Cardiac muscle cell (in vitro differentiated cells and primary cell): Measurements from ENCODE around the gene SAMD4A. TPM values are rescaled to one million over a fixed set of nuclear protein-coding genes. Genes with fewer than 3 reads are reported as not detected.
A peak's percentile ranks its signal among the peaks of the same experiment; 100 is the strongest.

Experiments used
- DNase-seq, 2 donors: peaks; one replicate each; pipeline versions ENCODE4 v3.0.0 to v3.0.0-alpha.2; 2010 to 2017; ENCODE audit warnings: low read depth in 1 of 2, low spot score in 1 of 2
- H3K27ac ChIP-seq: fragments of 200-600 bp; sonication (generic); 2 replicates; pipeline ENCODE4 v1.5.1; 2016
- H3K27me3 ChIP-seq: fragments of 200-600 bp; sonication (generic); 2 replicates; pipeline ENCODE4 v1.6.0; 2016; ENCODE audit warnings: control low read depth
- H3K36me3 ChIP-seq: fragments of 200-600 bp; sonication (generic); 2 replicates; pipeline ENCODE4 v1.5.1; 2016; ENCODE audit warnings: control low read depth
- H3K4me1 ChIP-seq: fragments of 200-600 bp; sonication (generic); 2 replicates; pipeline ENCODE4 v1.8.1; 2017; ENCODE audit warnings: low read depth, mild to moderate bottlenecking, mixed run types
- H3K4me3 ChIP-seq: fragments of 200-600 bp; sonication (generic); 2 replicates; pipeline ENCODE4 v1.5.1; 2016; ENCODE audit warnings: mild to moderate bottlenecking
- H3K9me3 ChIP-seq: fragments of 200-600 bp; sonication (generic); 2 replicates; pipeline ENCODE4 v1.5.1; 2017; ENCODE audit warnings: low read depth, mild to moderate bottlenecking, control low read depth
- CTCF ChIP-seq: IDR thresholded peaks from 2 replicates; pipeline ENCODE4 v1.5.1; 2012; ENCODE audit warnings: low read depth, mild to moderate bottlenecking, low read length
- polyA plus RNA-seq: library from polyadenylated mRNA; unstranded; fragments of >200 nt; fragmentation: Nextera tagmentation; extraction: Ambion mirVana; gene quantifications from 2 replicates; pipeline ENCODE4 v1.2.1, GENCODE V29; 2016
- total RNA-seq: library from RNA; depleted of rRNA; stranded (reverse); fragments of >200 nt; gene quantifications from 2 replicates; pipeline ENCODE4 v1.2.3, GENCODE V29; 2016

SAMD4A gene
- total and polyA plus RNA-seq, 2 experiments from 2014 or later = 14.4 to 60.4 TPM

GRCh38 chr14:54685286-54685845, 118.4 kb downstream of the SAMD4A start:
- no peak for TF ChIP-seq CTCF
- Histone ChIP-seq H3K9me3 (no peaks in the 10 kb centered on the region), H3K27me3 (no peaks in the 10 kb centered on the region), H3K4me1 (peaks cover 40% of the 10 kb centered on the region), H3K27ac (no peak overlapping the region), H3K36me3 (no peaks in the 10 kb centered on the region), H3K4me3 (no peak overlapping the region)
- peak in 1 of 2 donors; percentile 38 for DNase-seq

GRCh38 chr14:54686219-54686870, 119.4 kb downstream of the SAMD4A start:
- TF ChIP-seq CTCF = no peak
- Histone ChIP-seq H3K9me3 (no peaks in the 10 kb centered on the region), H3K4me1 (peaks cover 44% of the 10 kb centered on the region), H3K27ac (no peak overlapping the region), H3K27me3 (no peaks in the 10 kb centered on the region), H3K4me3 (no peak overlapping the region), H3K36me3 (no peaks in the 10 kb centered on the region)
- peak in 1 of 2 donors; percentile 87 for DNase-seq

- H3K9me3 ChIP-seq = no peaks in the 10 kb centered on the region
- no peak overlapping the region for H3K4me3 ChIP-seq
- H3K27ac ChIP-seq = no peak overlapping the region
- no peak for TF ChIP-seq CTCF
- peak in 1 of 2 donors; percentile 17 for DNase-seq
- peaks cover 38% of the 10 kb centered on the region for H3K4me1 ChIP-seq
- no peaks in the 10 kb centered on the region for H3K27me3 ChIP-seq
- H3K36me3 ChIP-seq = no peaks in the 10 kb centered on the region
Measured at GRCh38 chr14:54686871-54687749, 120.2 kb downstream of the SAMD4A start.

GRCh38 chr14:54687750-54688119, 120.8 kb downstream of the SAMD4A start:
- Histone ChIP-seq H3K4me3 (no peak overlapping the region), H3K9me3 (no peaks in the 10 kb centered on the region), H3K4me1 (peaks cover 37% of the 10 kb centered on the region), H3K27ac (no peak overlapping the region), H3K36me3 (no peaks in the 10 kb centered on the region), H3K27me3 (no peaks in the 10 kb centered on the region)
- DNase-seq = no peak
- TF ChIP-seq CTCF = no peak

- TF ChIP-seq CTCF = no peak
- H3K4me3 ChIP-seq = no peak overlapping the region
- DNase-seq = no peak
- no peaks in the 10 kb centered on the region for H3K36me3 ChIP-seq
- H3K9me3 ChIP-seq = no peaks in the 10 kb centered on the region
- H3K27ac ChIP-seq = no peak overlapping the region
- peaks cover 39% of the 10 kb centered on the region for H3K4me1 ChIP-seq
- H3K27me3 ChIP-seq = no peaks in the 10 kb centered on the region
Measured at GRCh38 chr14:54688229-54688628, 121.3 kb downstream of the SAMD4A start.
